GM19238 (cell line): ENCODE data around the gene BTN3A1.
"Not testable (repeated sequence)": the region's sequence is repeated elsewhere in the genome, so short reads cannot be mapped to it uniquely, and the experiment has no call there.

Source experiments
- DNase-seq: peaks from one replicate; pipeline ENCODE4 v3.0.0; 2011; ENCODE audit warnings: low spot score; ENCODE audit not compliant: insufficient read length

BTN3A1 gene

DNA sequence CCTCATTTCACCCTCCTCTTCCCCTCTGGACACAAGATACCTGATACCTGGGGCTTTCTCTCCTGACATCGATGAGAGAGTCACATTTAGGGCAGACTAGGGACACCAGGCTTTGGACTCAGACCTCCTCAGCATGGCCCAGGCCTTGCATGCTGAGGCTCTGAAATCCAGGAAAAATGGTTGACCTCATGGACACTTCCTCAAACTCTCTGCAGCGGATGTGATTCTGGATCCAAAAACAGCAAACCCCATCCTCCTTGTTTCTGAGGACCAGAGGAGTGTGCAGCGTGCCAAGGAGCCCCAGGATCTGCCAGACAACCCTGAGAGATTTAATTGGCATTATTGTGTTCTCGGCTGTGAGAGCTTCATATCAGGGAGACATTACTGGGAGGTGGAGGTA, 10.9 kb downstream of the BTN3A1 start:
- no peak for DNase-seq

DNA sequence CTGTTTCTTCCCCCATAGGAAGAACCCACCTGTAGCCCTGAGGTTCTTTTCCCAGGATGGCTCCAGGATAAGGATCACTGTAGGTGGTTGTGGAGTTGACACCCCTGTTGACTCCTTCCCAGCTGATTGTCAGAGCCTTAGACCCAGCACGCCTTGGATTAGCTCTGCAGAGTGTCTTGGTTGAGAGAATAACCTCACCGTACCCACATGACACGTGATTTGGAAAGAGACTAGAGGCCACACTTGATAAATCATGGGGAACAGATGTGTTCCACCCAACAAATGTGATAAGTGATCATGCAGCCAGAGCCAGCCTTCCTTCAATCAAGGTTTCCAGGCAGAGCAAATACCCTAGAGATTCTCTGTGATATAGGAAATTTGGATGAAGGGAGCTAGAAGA, 12.2 kb downstream of the BTN3A1 start:
- no peak for DNase-seq

DNA sequence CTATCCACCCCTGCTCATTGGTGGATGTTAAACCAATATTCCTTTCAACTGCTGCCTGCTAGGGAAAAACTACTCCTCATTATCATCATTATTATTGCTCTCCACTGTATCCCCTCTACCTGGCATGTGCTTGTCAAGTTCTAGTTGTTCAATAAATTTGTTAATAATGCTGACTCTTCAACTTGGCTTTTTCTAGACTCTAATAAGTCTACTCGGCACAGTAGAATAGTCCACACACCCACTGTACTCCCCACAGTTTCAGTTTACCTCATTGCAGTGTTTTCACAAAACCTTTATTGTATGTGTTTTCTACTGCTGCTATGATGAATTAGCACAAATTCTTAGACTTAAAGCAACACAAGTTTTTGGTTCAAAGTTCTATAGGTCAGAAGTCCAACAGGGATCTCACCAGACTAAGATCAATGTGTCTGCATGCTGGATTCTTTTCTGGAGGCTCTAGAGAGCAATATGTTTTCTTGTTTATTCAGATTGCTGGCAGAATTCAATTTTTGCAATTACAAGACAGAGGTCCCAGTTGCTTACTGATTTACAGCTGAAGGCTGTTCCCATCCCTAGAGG, 13.1 kb downstream of the BTN3A1 start:
- DNase-seq = no peak

DNA sequence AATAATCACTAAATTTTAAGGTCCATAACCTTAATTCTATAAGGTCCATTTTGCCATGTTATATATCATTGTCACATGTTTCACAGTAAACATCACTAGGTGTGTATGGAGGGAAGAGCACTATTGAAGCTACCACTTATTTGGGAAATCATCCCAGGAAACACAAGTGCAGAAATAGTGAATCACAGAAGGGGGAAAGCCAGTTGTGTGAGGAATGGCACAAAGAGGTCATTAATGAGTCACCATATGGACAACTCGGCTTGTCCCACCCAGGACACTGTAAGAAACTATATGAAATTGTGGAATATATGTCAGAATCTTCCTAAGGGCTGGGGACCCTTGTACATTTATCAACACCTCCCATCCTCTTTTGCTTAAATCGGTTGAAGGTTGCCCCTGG, 13.7 kb downstream of the BTN3A1 start:
- DNase-seq = no peak

DNA sequence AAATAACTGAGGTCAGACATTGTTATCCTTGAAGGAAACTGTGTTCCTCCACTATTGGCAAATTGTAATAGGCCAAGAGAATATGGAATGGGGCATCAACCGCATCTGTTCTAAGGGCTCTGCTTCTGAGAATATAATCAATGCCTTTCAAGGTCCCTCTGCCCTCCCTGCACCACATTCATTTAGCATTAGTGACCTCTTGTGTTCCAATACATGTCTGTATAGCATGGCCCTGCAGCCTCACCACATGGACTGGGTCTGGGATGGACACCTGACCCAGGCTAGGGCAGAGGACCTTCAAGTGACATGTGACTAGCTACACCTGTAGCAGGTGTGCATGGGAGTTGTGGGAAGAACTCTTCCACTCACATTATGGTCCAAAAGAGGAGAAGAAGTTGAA, 14.2 kb downstream of the BTN3A1 start:
- no peak for DNase-seq

DNA sequence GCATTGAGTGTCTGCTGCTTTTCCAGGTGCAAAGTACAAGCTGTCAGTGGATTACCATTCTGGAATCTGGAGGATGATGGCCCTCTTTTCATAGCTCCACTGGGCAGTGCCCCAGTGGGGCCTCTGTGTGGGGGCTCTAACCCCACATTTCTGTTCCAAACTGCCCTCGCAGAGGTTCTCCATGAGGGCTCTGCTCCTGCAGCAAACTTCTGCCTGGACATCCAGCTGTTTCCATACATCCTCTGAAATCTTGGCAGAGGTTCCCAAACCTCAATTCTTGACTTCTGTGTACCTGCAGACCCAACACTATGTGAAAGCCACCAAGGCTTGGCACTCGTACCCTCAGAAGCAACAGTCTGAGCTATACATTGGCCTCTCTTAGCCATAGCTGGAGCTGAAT, 16.0 kb downstream of the BTN3A1 start:
- not testable (repeated sequence) for DNase-seq

DNA sequence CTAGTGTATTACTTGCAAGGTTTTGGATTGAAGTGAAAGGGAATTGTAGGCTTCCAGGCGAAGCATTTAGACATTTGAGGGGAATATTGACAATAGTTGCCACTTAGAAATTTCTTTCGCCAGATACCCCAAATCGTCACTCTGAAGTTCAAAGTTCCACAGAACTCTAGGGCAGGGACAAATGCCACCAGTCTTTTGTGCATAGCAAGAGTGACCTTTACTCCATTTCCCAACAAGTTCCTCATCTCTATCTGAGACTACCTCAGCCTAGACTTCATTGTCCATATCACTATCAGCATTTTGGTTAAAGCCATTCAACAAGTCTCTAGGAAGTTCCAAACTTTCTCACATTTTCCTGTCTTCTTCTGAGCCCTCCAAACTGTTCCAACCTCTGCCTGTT, 16.7 kb downstream of the BTN3A1 start:
- not testable (repeated sequence) for DNase-seq

DNA sequence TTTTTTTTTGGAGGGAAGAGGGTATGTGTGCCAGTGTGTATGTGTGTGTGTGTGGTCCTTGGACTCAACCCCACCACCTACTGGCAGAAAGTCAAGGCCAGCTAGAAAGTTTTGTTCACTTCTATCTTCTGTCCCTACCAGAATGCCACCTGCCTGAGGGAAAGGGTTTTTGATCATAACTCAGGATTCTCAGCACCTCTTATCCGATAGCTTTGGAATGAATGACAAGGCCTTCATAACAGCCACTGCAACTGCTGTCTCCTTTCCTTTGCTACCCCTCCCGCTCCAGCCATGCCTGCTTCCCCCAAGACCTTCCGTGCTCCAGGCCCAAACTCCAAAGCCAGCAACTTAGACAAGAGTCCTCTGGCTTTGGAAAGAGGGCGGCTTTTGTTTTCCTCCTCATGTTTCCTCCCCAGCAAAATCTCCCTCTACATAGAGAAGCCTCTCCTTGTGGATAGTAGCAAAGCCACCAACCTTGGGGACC, 18.7 kb downstream of the BTN3A1 start:
- no peak for DNase-seq

DNA sequence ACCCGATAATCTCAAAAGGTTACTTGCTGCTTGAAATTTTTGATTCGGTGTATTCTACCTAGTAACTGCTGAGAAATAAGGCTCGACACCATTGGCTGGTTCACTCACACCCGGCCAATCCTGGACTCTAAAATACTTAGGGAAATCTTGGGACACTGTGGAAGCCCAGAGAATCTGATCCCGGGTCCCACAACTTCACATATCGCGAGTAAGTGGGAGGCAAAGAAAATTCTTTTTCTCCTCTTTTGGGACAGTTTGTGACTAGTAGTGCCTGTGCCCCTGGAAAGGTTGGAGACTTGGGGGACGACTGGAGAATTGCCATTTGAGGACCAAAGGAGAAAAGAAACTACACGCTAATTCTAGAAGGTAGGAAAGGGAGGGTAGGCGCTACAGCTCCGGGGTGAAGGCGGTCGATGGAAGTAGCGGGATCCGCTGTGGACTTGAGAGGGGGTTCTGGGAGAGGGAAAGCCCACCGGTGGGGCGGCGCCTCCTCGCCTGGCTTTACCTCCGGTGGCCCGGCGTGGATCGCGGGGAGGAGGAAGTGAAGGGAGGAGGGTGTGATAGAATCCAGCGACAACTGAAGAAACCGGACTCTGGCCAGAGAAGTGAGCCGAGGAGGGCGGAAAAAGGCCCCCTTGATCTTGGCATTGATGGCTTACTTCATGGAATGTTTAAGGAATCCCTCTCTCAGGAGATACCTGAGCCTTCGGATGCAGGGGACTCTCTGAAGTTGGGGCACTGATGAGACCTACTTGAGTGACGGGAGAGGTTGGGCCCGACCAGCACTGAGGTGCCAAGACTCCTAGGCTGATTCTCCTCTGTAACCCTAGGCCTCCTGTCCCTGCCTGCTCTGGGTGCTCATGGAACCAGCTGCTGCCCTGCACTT, 19.4 kb downstream of the BTN3A1 start:
- DNase-seq = peak; percentile 55

DNA sequence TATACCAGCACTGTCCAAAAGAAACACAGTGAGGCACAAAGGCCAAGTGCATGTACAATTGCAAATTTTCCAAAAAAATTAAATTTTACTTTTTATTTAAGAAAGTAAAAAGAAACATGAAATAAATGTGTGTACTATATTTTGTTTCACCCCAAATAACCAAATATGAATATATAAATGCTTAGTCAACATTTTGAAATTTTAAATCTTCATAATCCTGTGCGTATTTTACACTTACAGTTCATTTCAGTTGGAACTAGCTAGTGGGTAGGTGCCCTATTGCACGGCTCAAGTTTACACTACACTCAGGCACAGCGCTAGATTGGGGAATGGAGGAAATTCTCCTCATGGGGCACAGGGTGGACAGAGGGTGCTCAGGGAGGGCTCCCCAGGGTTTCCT, 20.3 kb downstream of the BTN3A1 start:
- DNase-seq = no peak

DNA sequence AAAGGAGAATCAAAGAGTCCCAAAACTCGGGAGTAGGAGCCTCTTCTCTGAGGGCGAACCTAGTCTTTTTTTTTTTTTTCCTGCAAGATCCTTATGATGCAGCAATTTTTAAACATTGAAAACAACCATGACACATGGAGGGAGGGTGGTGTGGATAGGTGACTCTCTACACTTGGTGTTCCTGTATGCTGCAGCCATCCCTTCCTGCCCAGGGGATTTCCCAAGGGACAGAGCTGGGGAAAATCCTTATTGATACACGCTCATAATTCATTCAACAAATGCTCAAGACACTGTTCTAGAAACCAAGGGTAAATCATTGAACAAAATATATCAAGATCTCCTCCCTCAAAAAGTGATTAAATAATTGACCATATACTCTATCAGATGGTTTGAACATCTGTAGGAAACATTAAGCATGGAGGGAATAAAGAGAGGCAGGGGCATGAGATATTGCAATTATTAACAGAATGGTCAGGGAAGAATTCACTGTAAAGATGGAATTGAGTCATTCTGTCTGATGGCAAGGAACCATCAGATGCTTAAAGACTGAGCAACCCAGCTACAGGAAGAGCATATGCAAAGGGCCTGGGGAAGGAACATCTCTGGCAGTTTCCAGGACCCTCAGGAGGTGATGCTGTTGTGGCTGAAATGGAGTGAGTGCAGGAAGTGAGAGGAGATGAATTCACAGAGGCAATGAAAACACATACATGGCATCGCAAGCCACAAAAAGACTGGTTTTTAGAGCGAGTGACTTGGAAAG, 24.8 kb downstream of the BTN3A1 start:
- DNase-seq = no peak

DNA sequence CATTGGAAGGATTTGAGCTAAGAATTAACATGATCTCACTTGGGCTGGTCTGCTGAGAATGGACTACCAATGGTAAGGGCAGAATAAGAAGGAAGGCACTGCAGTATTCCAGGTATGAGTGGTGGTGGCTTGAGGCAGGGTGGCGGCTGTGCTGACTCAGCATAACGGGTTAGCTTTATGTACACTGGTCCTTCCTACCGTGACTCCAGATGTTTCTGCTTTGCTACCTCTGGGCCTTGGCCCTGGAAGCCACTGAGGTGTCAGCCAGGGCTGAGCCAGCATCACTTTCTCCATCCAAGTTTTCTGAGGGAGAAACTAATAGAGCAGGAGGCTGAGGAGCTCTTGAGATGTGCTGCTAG, 25.4 kb downstream of the BTN3A1 start:
- no peak for DNase-seq

DNA sequence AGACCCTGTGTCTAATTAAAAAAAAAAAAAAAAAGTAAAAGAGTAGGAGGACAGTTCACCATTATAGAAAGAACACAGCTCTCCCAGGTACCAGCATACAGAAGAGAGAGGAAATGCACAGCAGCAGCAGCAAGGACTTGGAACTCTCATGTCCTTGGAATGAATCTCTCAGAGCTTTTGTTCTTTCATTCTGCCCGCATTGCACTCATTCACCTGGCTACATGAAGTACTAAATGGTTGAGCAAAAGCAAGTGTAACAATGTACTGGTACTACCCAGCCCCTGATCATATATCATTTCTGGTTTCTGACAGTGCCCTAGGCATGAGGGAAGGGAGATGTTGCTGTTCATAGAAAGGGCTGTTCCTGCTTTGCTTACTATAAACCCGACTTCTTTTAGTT, 26.1 kb downstream of the BTN3A1 start:
- no peak for DNase-seq

DNA sequence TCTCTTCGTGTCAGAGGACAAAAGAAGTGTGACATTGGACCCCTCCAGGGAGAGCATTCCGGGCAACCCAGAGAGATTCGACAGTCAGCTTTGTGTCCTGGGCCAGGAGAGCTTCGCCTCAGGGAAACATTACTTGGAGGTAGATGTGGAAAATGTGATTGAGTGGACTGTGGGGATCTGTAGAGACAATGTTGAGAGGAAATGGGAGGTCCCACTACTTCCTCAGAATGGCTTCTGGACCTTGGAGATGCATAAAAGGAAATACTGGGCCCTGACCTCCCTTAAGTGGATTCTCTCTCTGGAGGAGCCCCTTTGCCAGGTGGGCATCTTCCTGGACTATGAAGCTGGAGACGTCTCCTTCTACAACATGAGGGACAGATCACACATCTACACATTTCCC, 28.7 kb downstream of the BTN3A1 start:
- DNase-seq = no peak

DNA sequence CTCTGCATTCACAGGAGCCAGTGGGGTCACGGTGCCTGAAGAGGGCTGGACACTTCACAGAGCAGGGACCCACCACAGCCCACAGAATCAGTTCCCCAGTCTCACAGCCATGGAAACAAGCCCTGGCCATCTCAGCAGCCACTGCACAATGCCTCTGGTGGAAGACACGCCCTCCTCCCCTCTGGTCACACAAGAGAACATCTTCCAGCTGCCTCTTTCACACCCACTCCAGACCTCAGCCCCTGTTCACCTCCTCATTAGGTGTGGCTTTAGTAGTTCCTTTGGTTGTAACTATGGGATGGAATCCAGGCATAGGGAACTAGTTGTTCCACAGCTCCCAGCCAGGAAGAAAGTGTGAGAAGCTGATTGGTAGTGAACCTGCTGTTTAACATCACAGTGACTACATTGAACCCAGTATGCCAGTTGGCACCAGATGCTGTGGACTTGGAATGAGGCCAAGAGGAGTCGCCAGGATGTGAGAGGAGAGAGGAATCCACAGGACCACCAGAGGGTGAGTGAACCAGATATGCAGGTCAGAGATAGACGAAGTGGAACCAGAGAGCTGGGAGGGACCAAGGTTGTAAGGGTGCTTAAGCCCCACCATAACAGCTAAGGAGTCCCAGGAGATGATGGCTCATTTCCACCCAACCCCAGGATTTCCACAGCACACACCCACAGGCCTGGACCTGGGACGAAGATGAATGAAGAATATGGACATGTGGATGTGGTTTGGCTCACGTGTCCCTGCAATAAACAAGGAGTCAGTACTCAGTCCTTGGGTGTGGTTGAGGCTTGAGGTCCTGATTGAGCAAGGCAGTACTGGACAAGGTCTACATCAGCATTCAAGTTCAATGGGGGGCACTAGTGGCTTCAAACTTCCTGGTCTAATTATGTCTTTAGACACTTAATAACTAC, 29.4 kb downstream of the BTN3A1 start:
- DNase-seq = no peak

DNA sequence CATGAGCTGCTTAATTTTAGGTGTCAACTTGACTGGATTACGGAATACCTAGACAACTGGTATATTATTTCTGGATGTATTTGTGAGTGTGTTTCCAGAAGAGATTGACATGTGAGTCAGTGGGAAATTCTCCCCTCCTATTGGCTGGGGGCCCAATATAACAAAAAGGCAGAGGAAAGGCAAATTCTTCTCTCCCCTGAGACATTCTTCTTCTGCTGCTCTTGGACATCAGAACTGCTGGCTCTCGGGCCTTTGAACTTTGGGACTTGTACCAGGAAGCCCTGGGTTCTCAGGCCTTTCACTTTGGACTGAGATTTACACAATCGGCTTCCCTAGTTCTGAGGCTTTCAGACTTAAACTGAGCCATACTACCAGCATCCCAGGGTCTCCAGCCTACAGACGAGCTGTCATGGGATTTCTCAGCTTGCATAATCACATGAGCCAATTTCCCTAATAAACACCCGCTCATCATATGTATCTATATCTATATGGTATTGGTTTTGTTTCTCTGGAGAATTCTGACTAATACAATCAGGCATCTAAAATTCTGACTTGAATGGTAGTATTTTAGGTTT, 30.6 kb downstream of the BTN3A1 start:
- no peak for DNase-seq

DNA sequence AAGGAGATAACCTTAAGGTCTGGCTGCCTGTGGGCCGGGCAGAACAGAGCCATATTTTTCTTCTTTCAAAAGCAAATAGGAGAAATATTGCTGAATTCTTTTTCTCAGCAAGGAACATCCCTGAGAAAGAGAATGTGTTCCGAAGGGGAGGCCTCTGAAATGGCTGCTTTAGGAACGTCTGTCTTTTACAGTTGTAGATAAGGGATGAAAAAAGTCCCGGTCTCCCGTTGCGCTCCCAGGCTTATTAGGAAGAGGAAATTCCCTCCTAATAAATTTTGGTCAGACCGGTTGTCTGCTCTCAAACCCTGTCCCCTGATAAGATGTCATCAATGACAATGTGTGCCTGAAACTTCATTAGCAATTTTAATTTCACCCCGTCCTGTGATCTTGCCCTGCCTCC, 31.6 kb downstream of the BTN3A1 start:
- not testable (repeated sequence) for DNase-seq

DNA sequence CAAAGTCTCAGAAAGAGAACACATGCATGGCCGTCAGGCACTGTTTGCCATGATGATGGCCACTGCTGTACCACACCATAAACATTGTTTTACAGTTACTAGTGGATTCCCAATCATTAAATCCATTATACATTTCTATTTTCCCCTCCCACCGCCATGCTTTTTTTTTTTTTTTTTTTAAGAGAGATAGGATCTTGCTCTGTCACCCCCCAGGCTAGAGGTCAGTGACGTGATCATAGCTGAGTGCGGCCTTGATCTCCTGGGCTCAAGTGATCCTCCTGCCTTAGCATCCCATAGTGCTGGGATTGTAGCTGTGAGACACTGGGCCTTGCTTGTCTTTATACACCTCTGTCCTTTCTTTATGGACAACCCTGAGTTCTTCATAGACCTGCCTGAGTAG, 33.9 kb downstream of the BTN3A1 start:
- no peak for DNase-seq

DNA sequence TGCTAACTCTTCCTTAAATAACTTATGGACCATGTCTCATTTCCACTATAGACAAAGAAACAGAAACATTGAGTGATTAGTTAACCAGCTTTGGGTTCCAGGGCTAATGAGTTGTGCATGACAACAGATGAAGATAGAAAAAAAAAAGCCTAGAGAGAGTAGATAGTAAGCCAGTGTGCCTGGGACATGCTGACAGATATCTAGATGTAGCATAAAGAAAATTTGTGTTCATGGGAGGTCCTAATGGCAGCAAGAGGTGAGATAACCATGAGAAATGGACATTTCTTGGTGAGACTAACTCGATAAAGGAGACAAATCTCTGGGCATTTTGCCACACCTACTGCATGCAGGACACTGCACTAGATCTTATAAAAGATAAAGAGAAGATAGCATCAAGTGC, 35.5 kb downstream of the BTN3A1 start:
- no peak for DNase-seq

DNA sequence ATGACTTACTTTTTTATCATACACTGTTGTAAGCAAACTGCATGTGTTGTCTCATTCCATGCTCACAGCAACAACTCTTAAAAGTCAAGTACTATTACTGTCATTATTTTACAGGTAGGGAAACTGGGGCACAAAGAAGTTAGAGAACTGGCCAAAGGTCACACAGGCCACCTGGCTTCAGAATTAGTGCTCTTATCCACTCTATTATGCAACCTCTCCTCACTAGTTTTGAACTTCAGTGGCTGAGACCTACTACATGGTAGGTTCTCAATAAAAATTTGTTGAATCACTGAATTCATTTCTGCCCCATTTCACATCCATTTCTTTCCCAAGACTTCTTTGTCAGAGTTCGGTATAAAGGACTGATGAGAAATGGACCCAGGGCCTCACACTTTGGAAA, 35.9 kb downstream of the BTN3A1 start:
- DNase-seq = no peak
